Prostate gland (tissue), 2 donors: ENCODE results near the gene TTN. TPM values are rescaled to one million over a fixed set of nuclear protein-coding genes. Genes with fewer than 3 reads are reported as not detected.

Source experiments
- DNase-seq: peaks from one replicate; pipeline ENCODE4 v3.0.0-alpha.2; 2019; ENCODE audit warnings: low spot score
- H3K27ac ChIP-seq, 2 donors: fragments of 200-600 bp; sonication (generic); 2 replicates each; pipeline ENCODE4 v1.5.1; 2017 to 2019
- H3K27me3 ChIP-seq: fragments of 200-600 bp; sonication (generic); replicated peaks from 2 replicates; pipeline ENCODE4 v1.5.1; 2019; ENCODE audit not compliant: insufficient read depth
- H3K36me3 ChIP-seq, 2 donors: fragments of 200-600 bp; sonication (generic); 1 replicate in 1 of 2; 2 replicates in 1 of 2; pipeline versions ENCODE4 v1.5.1 to v1.8.1; 2017 to 2019
- H3K4me1 ChIP-seq: fragments of 200-600 bp; sonication (generic); replicated peaks from 2 replicates; pipeline ENCODE4 v1.5.1; 2019
- H3K4me3 ChIP-seq, 2 donors: fragments of 200-600 bp; sonication (generic); 2 replicates each; pipeline ENCODE4 v1.5.1; 2017 to 2019
- H3K9me3 ChIP-seq: fragments of 200-600 bp; sonication (generic); 2 replicates; pipeline ENCODE4 v1.5.1; 2017
- CTCF ChIP-seq, 4 experiments: fragments of 200-600 bp in 2 of 4; fragments of 450-650 bp in 2 of 4; sonication (generic) in 2 of 4; IDR thresholded peaks; 1 replicate in 3 of 4; 2 replicates in 1 of 4; pipeline ENCODE4 v1.5.1; 2016 to 2019; ENCODE audit warnings: antibody characterized with exemption in 4 of 4, mild to moderate bottlenecking in 2 of 4, moderate library complexity in 2 of 4
- POLR2A ChIP-seq: fragments of 450-650 bp; IDR thresholded peaks from one replicate; pipeline ENCODE4 v1.6.1; 2016; ENCODE audit warnings: antibody characterized with exemption, mild to moderate bottlenecking
- POLR2AphosphoS5 ChIP-seq: sonication (generic); formaldehyde crosslinking; IDR thresholded peaks from one replicate; pipeline ENCODE4 v1.6.1; 2017; ENCODE audit warnings: antibody characterized with exemption
- WGBS: methylation state at CpG from one replicate; pipeline ENCODE4 v1.1.5; 2018; 5-methylcytosine and 5-hydroxymethylcytosine counted together
- intact Hi-C: fragments of 100-400 bp; cut with DNase I; formaldehyde crosslinking; loops from one replicate; pipeline ENCODE4 v1.14.2; 2022
- total RNA-seq, 2 donors: library from RNA; depleted of rRNA; stranded (reverse); fragments of >200 nt; gene quantifications; one replicate each; pipeline ENCODE4 v1.1.0, GENCODE V29; 2016

The TTN gene
- total RNA-seq, 2 donors from 2014 or later, result 10.3 to 36.8 TPM

GRCh38 chr2:178478439-178479274 is 328.6 kb downstream of the TTN start, which contains the start of gene FKBP7:
FKBP7 (minus strand) TSS chr2:178478600; CDS start chr2:178478499, 101 bp downstream.
- 3% methylated on average over 55 of the region's 56 CpGs for WGBS
- DNase-seq, result peak; percentile 89
- TF ChIP-seq POLR2AphosphoS5 (peak; percentile 90), POLR2A (peak; percentile 81), CTCF (IDR thresholded peaks at IDR 0.05) (peak in 3 of 4 experiments; percentile 24 to 62 (median 58))
- Histone ChIP-seq H3K27ac (peak within 1 kb of the TSS; percentile 95 to 96), H3K4me3 (peak within 1 kb of the TSS; percentile 39 to 59), H3K36me3 (no peaks in the 10 kb centered on the region), H3K4me1 (peaks cover 8% of the 10 kb centered on the region), H3K27me3 (no peaks in the 10 kb centered on the region), H3K9me3 (no peaks in the 10 kb centered on the region)
- intact Hi-C loops, result loop anchor here (2.0 kb wide), 1 partner anchor 28 kb away; the partner anchor contains the start of genes PJVK and PRKRA

GRCh38 chr2:178478130-178478438 is 329.1 kb downstream of the TTN start:
- DNase-seq, result no peak
- WGBS, result 0% methylated on average over 10 of the region's 10 CpGs

GRCh38 chr2:178477443-178478129 is 329.6 kb downstream of the TTN start:
- Histone ChIP-seq H3K27me3 (no peaks in the 10 kb centered on the region), H3K27ac (peak overlapping the region in 1 of 2 donors; percentile 96), H3K4me3 (peak overlapping the region; percentile 39 to 59), H3K9me3 (no peaks in the 10 kb centered on the region), H3K36me3 (no peaks in the 10 kb centered on the region), H3K4me1 (peaks cover 6% of the 10 kb centered on the region)
- intact Hi-C loops, result loop anchor here (2.0 kb wide), 1 partner anchor 27 kb away; the partner anchor contains the start of genes PJVK and PRKRA
- no peak for TF ChIP-seq POLR2AphosphoS5
- TF ChIP-seq CTCF (IDR thresholded peaks at IDR 0.05), result no peak
- TF ChIP-seq POLR2A, result no peak
- WGBS, result 7% methylated on average over 3 of the region's 3 CpGs
- no peak for DNase-seq

More at GRCh38 chr2:178478130-178478438, 329.1 kb downstream of the TTN start:
- Histone ChIP-seq H3K9me3 (no peaks in the 10 kb centered on the region), H3K27me3 (no peaks in the 10 kb centered on the region), H3K36me3 (no peaks in the 10 kb centered on the region), H3K27ac (peak overlapping the region; percentile 95 to 96), H3K4me1 (peaks cover 6% of the 10 kb centered on the region), H3K4me3 (peak overlapping the region; percentile 39 to 59)
- intact Hi-C loops, result loop anchor here (2.0 kb wide), 1 partner anchor 27 kb away; the partner anchor contains the start of genes PJVK and PRKRA
- TF ChIP-seq CTCF (IDR thresholded peaks at IDR 0.05), result peak in 1 of 4 experiments; percentile 13
- TF ChIP-seq POLR2A, result no peak

- Histone ChIP-seq H3K4me3 (no peak overlapping the region), H3K4me1 (peaks cover 6% of the 10 kb centered on the region), H3K36me3 (no peaks in the 10 kb centered on the region), H3K27ac (no peak overlapping the region), H3K27me3 (no peaks in the 10 kb centered on the region), H3K9me3 (no peaks in the 10 kb centered on the region)
- intact Hi-C loops, result no loop called here
- DNase-seq, result no peak
- no peak for TF ChIP-seq CTCF (IDR thresholded peaks at IDR 0.05)
- TF ChIP-seq POLR2A, result no peak
- TF ChIP-seq POLR2AphosphoS5, result no peak
Observed at GRCh38 chr2:178476477-178476876, 330.7 kb downstream of the TTN start.

Other genes starting within 250 kb of the TTN start
- 1 to 10 TPM in 1 of 2 donors, under 1 TPM in 1; 0.32 to 8.6 TPM for gene CCDC141, start 242.7 kb upstream of the TTN start, total RNA-seq